Activated CD4-positive, alpha-beta T cell treated with anti-CD3 and anti-CD28 coated beads, Interleukin-2, amount 50 U/mL, for 24 hours (primary cell): ENCODE results near the gene PAX1.

Source experiments
- DNase-seq, 2 donors: peaks; one replicate each; pipeline ENCODE4 v3.0.0-alpha.2; 2020; ENCODE audit warnings: low read depth in 1 of 2, low spot score in 1 of 2

The PAX1 gene

DNA sequence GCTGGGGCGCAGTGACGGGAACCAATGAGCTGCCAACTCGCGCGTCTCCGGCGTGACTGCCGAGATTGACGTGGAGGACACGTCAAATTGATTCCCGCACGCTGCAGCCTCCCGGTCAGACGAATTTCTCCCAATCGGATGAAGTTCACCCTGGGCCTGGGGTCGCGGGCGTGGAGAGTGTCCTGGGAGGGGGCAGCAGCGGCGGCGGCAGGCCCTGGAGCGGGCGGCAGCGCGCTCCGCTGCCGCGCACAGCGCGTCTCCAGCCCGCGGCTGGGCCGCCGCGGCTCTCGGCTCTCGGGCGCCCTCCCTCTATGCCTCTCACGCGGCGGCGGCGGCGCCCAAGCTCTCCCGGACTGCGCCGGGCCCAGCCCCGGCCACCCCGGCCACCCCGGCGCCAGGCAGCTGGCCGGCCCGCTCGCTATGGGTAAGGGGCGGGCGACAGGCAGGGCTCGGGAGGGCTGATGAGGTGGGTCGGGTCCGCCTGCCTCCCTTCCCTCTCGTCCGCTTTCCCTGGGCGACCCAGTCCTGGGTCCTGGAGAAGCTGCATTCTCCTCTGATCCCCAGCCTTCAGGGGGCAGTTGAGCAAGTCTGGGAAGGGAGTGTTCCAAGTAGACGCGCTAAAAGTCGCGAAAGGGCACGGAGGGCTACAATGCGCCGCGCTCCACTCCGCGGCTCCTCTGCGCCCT, at the start of gene PAX1:
PAX1 (plus strand) TSS at position 90 of the 686 bp plus-strand sequence; CDS start at position 139, 49 bp downstream.
- DNase-seq = no peak

DNA sequence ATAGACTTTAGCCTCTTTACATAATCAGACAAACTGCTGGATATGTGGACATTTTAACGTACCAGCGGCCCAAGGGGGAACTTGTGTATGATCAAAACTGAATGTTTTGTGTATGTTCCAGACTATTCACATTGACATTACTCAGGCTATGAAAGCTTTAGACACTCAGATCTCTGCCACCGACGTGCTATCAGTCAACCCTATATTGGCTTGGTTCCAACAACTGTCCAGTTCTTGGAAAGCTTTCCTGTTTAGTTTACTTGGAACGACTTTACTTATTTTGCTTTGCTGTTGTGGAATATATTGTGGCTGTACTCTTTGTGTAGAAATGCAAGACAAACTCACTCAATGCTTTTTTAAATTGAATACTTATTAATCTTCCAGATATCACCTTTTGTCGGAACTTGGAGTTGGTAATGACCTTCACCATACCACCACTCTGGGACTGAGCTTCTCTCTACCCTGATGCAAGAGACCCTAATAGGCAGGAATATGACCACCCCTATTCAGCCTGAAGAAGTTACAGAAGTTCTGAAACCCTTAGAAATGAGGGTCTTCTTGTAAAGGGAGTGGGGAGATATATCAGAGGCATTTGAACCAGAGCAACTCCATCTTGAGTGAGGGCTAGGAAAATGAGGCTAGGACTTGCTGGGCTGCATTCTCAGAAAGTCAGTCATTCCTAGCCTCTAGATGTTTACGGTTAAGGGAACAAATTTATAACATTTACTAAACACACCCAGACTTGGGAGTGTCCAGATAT, 49.0 kb upstream of the PAX1 start:
- DNase-seq = no peak

DNA sequence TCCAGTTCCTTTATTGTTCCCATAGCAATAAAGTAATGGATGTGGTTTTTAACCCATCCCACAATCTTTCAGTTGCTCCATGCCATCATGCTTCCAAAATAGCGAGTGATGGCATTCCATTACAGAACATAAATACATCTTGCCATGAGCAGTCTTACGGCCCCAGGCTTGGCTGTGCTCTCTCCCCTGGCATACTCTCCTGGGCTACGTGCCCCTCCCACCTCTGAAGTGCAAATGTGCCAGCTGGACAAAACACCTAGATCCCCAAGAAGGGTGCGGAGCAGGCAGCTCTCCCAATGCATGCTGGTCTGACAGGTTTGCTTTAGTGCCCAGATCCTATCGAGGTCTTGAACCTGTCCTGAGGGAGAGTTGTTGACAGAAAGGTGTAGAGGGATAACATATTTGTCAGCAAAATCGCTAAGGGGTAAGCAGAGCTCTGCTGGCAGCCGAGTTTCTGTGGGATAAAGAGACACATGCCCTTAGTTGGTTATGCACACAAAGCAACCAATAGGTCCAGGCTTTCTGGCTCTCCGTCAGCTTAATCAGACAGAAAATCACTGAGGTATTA, 43.9 kb upstream of the PAX1 start:
- DNase-seq = no peak

DNA sequence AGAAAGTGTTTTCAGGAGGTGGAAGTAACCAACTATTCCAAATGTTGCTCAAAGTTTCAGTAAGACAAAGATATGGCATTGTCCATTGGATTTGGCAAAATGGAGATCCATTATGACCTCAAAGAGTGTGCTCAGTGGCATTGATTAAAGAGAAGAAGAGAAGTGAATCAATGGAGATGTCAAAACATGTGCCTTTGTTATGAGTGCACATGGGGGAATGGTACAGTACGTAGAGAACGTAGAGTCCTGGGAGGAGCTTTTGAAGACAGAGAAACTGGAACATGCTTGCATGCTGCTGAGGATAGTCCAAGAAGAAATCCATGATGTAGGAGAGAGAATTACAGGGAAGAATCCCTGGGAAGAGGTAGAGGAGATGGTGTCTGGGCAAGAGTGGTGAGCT, 42.0 kb upstream of the PAX1 start:
- no peak for DNase-seq

DNA sequence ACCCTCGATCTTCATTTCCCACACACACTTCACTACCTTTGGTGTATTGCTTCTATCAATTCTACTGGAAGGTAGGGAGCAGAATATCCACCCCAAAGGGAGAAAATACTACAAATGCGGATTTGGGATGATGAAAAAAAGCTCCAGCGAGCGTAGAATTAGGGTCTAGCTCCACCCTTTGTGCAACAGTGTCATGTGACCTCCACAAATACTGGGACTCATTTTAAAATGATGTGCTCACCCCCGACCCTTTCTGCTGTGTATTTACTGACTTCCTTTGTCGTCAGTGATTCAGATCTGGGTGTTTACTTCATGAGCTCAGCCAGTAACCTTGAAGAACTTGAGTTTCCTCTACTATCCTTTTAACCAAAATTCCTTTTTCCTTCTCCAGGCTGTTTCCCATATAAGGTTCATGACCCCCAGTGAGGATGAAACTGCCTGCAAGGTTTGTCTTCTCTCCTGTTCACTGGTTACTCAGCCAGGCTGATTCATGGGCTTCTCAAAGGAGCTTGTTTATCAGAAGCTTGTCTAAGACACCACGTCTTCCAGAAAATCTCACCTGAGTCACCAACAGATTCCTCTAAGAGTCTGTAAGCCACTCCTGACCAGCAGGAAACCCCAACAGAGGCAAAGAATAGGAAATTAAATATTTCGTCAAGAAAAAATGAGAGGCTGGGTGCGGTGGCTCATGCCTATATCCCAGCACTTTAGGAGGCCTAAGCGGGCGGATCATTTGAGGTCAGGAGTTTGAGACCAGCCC, 39.6 kb upstream of the PAX1 start:
- no peak for DNase-seq

DNA sequence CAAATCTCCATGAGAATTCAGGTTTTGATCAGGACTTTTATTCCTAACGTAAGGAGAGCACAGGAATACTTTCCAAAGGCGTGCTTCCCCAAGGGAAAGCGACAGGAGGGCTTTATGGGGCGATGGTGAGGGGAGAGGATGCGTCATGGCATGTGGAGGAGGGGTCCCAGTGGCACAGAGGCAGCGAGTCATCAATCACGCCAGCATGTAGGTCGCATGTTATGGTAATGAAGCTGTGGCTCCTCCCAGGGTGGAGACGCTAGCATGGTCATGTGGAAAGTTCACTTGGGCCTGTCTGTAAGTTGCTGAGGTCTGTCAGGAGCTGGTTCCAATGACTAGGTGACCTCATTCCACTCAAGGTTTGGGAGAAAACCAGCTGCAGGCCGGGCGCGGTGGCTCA, 35.3 kb upstream of the PAX1 start:
- DNase-seq = no peak

DNA sequence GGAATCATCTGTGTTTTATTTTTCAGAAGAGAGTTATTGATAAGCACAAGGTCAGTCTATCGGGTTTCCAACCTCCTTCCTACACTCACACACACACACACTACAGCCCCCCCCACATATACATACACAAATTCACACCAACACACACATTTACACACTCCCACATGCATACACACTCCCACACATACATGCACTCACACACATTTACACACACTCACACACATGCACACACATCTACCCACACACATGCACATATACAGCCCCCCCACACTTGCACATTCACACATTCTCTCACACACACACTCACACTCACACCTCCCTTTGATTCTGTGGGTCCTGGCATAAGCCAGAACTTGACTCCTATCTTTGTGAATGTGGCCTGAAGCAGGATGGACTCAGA, 34.5 kb upstream of the PAX1 start:
- no peak for DNase-seq

DNA sequence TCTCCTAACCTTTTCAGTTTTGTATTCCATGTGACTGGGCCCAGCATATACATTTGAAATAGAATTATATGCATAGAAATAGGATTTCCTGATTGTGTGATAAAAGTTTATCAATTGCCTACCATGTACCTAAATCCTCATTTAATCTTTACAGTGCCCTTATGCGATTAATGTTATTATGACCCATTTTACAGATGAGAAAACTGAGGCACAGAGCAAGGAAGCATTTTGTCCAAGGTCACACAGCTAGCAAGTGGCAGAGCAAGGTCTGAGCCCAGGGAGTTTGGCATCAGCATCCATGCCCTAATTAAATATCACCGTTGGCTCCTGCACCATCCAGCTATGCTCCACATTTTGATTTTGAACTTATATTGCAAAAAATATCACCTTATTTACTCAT, 28.2 kb upstream of the PAX1 start:
- DNase-seq = no peak

DNA sequence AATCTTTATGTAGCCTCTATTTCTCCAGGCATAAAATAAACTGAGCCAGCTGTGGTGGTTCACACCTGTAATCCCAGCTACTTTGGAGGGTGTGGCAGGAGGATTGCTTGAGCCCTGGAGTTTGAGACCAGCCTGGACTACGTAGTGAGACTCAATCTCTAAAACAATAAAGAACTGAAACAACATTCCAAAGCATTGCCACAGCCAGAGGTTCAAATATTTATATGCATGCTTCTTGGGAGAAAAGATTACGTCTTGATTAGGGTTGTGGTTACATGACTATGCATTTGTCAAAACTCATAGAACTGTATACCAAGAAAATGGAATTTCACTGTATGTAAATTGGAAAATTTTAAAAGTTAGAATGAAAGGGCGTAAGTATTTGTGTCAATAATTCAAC, 27.7 kb upstream of the PAX1 start:
- DNase-seq = no peak

DNA sequence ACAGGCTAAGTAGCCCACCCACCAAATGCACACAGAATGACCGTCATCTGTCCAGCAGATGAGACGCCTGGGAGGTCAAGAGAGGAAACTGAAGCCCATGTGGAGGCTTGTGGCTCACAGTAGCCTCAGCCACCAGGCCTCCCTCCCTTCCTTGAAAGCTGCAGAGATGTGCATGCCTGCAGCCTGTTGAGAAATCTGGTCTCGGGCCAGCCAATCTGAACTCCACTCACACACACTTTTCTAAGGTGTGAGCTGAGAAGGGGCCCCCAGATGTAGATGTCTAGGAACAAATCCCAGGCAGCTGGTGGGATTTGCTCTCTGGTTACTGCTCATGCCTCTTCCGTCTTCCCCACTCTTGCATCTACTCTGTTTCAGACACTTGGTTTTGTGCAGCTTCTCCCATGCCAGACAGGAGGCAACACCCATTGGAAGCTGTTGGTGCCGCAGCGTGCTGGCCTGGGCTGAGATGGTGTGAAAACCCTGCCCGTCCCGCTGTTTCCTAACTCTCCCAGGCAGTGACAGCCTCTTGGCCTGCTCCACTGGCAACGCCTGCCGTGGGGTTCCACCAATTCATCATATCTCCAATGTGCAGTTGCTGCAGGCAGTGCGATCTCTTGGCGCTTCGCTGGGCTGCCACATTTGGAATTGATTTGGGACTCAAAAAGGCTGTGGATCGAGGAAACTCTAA, 24.1 kb upstream of the PAX1 start:
- DNase-seq = no peak

DNA sequence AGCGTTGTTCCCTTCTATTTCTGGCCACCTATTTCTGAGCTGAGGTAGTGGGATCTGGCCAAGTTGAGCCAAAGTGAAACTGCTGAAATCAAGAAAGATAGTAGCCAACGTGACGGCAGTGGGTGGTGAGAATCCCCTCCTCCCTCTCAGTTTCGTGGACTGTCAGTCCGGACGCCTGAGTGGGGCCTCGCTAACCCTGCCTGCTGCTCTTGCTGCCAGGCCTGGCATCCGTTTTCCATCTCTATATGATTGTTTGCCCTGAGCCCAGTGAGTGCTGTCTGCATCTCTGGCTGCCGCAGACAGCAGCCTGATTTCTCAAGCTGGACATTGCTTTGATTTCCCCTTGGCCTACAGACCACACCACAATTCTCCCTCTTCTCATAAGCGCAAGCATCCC, 23.5 kb upstream of the PAX1 start:
- no peak for DNase-seq

DNA sequence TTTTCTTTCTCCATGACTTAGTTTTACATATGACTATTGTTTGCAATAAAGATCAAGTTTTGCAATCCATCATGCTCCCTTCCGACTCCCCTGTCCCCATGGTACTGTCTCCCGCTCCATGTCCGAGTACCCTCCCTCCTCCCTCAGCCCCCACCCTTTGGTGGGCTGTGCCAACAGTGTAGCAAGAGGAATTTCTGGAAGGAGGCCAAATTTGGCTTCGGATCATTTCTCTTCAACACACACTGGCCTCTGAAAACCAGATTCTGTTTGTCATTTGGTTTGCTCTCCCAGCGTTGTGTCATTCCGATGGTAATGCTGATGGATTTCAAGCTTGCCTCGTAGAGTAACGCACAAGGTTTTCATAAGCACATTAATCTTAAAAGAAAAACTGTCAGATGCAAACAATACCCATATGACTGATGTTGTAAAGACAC, 22.9 kb upstream of the PAX1 start:
- no peak for DNase-seq

DNA sequence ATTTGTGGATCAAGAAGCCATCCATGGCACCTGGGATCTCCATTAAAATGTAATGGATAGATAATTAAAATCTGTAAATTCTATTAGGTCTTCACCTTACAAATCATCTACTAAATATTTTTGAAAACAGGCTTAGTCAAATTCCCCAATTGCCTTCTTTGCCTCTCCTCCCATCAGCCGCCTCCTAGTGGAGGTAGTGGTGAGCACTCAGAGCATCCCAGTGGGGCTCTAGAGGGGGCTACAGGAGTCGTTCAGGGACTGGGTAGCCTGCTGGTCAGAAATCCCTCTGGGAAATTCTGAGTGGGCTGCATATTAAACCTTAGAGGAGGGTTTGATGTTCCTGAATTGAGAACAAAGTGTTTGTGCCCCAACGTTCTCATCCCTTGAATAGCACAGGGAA, 20.8 kb upstream of the PAX1 start:
- DNase-seq = no peak

DNA sequence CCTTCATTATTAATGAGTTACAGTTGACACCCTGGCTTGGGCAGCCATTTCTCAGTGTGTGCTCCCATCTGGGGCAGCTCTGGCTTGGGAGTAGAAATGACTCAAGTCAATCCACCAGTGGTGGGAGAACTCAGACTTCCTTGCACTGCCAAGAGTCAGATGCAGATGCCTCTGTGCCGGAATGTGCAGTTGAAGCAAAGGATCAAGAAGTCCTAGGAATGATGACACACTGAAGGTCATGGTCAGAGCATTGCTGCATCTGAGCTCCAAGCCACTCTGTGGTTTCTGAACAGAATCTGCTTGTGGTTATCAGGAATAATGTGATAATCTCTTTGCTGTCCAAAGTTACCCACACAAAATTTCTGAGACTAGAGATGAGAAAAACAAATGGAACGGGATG, 19.5 kb upstream of the PAX1 start:
- no peak for DNase-seq

DNA sequence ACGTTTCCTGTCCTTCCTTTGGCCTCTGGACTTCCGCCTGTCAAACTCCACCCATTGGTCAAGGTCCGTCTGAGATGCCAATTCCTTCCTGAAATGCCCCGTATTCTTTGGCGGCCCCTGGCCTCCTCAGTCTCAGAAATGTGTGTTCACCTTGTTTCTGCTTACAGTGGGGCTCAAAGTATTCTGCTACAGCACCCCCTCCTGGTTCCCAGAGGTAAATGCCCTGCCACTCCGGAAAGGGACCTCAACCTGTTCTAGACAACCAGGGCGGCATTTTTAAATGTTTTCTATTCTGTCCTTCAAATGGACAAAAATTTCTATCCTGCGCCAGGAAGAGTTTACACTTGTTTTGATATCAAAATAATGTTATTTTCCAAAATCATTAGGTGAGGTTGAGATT, 12.1 kb upstream of the PAX1 start:
- DNase-seq = no peak

DNA sequence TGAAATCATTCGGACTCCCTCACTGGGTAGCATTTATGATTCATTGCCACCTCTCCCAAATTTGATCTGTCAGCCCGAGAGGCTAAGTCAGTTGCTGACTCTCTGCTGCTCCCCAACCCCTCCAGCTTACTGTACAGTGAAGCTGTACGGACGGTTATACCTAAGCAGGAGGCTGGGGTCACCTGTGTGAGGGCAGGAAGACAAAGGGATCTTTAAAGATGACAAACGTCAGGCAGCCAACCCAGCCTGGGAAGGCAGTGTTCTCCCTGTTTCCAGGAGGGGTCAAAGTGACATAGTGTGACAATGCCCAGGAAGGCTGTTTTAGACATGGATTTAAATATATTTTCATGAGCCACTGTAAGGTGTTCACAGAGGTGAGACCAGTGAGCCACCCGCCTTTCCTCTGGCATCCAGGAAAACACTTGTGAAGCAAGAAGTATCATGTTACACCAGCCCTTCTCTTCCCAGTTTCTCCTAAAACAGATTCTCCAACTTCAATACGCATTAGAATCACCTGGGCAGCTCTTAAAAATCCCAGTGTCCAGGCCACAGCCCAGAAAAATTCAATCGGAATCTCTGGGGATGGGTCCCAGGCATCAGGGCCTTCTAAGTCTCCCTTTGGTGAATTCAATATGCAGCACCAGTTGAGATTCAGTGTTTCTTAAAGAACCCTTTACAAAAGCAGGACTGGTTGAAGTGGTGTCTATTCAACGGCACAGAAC, 6.8 kb upstream of the PAX1 start:
- no peak for DNase-seq

DNA sequence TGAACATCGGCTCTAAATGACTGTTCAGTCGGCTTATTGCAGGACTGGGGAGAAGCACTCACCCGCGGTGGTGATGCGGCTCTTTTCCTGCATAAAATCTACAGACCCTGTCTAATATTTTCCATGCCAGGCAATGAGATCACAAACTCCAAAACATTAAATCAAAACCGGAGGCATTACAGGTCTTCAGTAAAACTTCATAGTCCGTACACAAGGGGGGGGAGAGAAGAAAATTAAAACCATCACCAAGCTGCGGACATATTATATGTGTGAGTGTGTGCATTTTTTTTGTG, 6.3 kb upstream of the PAX1 start:
- DNase-seq = no peak

DNA sequence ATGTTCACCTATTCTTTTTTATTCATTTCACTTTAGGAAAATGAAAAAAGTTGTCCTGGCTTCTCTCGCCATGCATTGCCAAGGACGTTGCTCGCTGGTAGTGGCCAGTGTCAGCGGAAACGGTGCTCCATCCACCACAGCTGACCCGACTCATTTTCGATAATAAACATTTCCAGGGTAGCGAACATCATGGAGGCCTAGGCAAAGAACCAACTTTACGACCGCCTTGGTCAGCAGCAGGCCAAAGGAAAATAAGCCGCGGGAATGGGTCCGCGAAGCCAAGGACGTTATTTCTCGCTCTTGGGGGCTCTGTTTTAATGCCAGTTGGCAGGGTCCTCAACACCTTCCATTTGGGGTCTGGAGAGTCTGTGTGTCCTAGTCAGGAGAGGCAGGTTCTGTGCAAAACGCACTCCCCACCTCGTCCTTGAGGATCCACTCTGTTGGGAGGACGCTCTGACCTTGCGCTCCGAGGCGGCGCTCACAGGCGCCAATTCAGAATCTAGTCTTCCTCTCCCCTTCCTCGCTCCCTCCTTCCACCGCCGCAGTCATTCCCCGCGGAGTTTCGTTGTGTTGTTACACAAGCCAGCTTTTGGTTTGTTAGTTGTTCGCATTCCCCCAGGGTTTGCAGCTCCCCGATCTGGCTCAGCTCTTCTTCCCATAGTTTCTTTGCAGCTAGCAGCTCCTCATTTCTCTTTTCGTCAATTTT, 4.1 kb upstream of the PAX1 start:
- DNase-seq = no peak

DNA sequence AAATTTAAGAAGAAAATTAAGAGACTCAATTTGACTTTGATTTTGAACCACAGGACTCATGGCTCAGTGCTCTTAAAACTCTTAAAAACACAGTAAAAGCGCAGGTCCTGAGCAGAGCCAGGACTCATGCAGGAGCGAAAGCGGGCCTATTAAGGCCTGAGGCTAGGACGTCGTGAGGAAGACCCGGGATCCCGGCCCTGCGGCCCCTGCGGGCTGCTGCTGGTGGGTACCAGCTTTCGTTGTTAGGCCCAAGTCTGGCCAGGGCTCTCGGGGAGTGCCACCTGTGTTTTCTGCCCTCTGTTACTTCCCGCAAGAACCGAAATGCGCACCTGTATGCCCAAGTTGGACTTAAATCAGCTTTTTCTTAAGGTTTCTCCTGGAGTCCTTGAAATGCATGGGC, 3.4 kb upstream of the PAX1 start:
- no peak for DNase-seq
